Testis (tissue), 3 donors: ENCODE results near the gene SPTBN4. TPM values are rescaled to one million over a fixed set of nuclear protein-coding genes. Genes with fewer than 3 reads are reported as not detected.
"Not testable (repeated sequence)": the region's sequence is repeated elsewhere in the genome, so short reads cannot be mapped to it uniquely, and the experiment has no call there.

ENCODE experiments used
- DNase-seq: peaks from one replicate; pipeline ENCODE4 v3.0.0-alpha.2; 2019
- H3K27ac ChIP-seq, 2 donors: fragments of 200-600 bp; sonication (generic); one replicate each; pipeline ENCODE4 v1.5.1; 2019
- H3K27me3 ChIP-seq: fragments of 200-600 bp; sonication (generic); one replicate; pipeline ENCODE4 v1.5.1; 2019
- H3K36me3 ChIP-seq: fragments of 200-600 bp; sonication (generic); one replicate; pipeline ENCODE4 v1.5.1; 2017; ENCODE audit warnings: low read depth; ENCODE audit errors: missing control alignments
- H3K4me1 ChIP-seq: fragments of 200-600 bp; sonication (generic); one replicate; pipeline ENCODE4 v1.5.1; 2019
- H3K4me3 ChIP-seq, 2 donors: fragments of 200-600 bp; sonication (generic); one replicate each; pipeline ENCODE4 v1.5.1; 2017 to 2019
- H3K9me3 ChIP-seq: fragments of 200-600 bp; sonication (generic); one replicate; pipeline ENCODE4 v1.5.1; 2017
- POLR2A ChIP-seq: fragments of 450-650 bp; IDR thresholded peaks from one replicate; pipeline ENCODE4 v1.6.1; 2017; ENCODE audit warnings: antibody characterized with exemption, mild to moderate bottlenecking, moderate library complexity
- WGBS, 2 donors: methylation state at CpG; one replicate each; pipeline ENCODE4 v1.1.5; 2018; 5-methylcytosine and 5-hydroxymethylcytosine counted together
- intact Hi-C: fragments of 100-400 bp; cut with DNase I; formaldehyde crosslinking; loops from one replicate; pipeline ENCODE4 v1.15.1; 2023; ENCODE audit warnings: low total_unique reads
- polyA plus RNA-seq: library from polyadenylated mRNA; stranded (reverse); fragments of 350-450 nt; fragmentation: Illumina TruSeq; extraction: RNeasy Lipid Tissue Mini Kit (QIAGEN cat#74804); gene quantifications from one replicate; pipeline ENCODE4 v1.2.3, GENCODE V29; 2014; ENCODE audit warnings: low read depth, low replicate concordance; ENCODE audit not compliant: insufficient read depth
- total RNA-seq, 2 donors: library from RNA; depleted of rRNA; stranded (reverse); fragments of >200 nt; gene quantifications; one replicate each; pipeline ENCODE4 v1.2.3, GENCODE V29; 2016
- TF ChIP-seq, protein P1 (sequence below), 3 experiments: fragments of 450-650 bp in 2 of 3; fragments of 200-600 bp in 1 of 3; sonication (generic) in 1 of 3; IDR thresholded peaks; one replicate each; pipeline ENCODE4 v1.5.1; 2016 to 2019; ENCODE audit warnings: antibody characterized with exemption in 3 of 3, mild to moderate bottlenecking in 2 of 3, moderate library complexity in 1 of 3

SPTBN4 gene
- total and polyA plus RNA-seq, 3 donors from 2014 or later: 7.2 to 27.9 (median 18.3) TPM

GRCh38 chr19:40431698-40432097 is 35.1 kb upstream of the SPTBN4 start:
- Histone ChIP-seq H3K4me3 (no peak overlapping the region), H3K4me1 (peaks cover 25% of the 10 kb centered on the region), H3K9me3 (no peaks in the 10 kb centered on the region), H3K27me3 (no peaks in the 10 kb centered on the region), H3K27ac (peak overlapping the region in 1 of 2 donors; percentile 96), H3K36me3 (no peaks in the 10 kb centered on the region)
- intact Hi-C loops: no loop called here
- TF ChIP-seq POLR2A: no peak
- TF ChIP-seq, protein P1, sequence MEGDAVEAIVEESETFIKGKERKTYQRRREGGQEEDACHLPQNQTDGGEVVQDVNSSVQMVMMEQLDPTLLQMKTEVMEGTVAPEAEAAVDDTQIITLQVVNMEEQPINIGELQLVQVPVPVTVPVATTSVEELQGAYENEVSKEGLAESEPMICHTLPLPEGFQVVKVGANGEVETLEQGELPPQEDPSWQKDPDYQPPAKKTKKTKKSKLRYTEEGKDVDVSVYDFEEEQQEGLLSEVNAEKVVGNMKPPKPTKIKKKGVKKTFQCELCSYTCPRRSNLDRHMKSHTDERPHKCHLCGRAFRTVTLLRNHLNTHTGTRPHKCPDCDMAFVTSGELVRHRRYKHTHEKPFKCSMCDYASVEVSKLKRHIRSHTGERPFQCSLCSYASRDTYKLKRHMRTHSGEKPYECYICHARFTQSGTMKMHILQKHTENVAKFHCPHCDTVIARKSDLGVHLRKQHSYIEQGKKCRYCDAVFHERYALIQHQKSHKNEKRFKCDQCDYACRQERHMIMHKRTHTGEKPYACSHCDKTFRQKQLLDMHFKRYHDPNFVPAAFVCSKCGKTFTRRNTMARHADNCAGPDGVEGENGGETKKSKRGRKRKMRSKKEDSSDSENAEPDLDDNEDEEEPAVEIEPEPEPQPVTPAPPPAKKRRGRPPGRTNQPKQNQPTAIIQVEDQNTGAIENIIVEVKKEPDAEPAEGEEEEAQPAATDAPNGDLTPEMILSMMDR (IDR thresholded peaks at IDR 0.05): no peak
- 81 to 83% methylated on average over 3 of the region's 3 CpGs for WGBS, 2 donors
- DNase-seq: no peak

GRCh38 chr19:40432760-40433159 is 34.0 kb upstream of the SPTBN4 start:
- peak overlapping the region; percentile 95 to 96 for H3K27ac ChIP-seq
- intact Hi-C loops, DNase-seq, H3K27me3 ChIP-seq, H3K9me3 ChIP-seq, H3K36me3 ChIP-seq: not testable (repeated sequence)
- peak overlapping the region; percentile 46 to 69 for H3K4me3 ChIP-seq
- peaks cover 25% of the 10 kb centered on the region for H3K4me1 ChIP-seq
- 19 to 23% methylated on average over 7 of the region's 7 CpGs for WGBS, 2 donors

GRCh38 chr19:40433391-40434216 is 33.2 kb upstream of the SPTBN4 start:
- H3K4me3 ChIP-seq: peak overlapping the region; percentile 46 to 69
- peaks cover 25% of the 10 kb centered on the region for H3K4me1 ChIP-seq
- peak; percentile 87 for DNase-seq
- no peaks in the 10 kb centered on the region for H3K27me3 ChIP-seq
- TF ChIP-seq, protein P1 (IDR thresholded peaks at IDR 0.05): no peak
- TF ChIP-seq POLR2A: no peak
- WGBS, 2 donors: 0% methylated on average over 25 to 50 of the region's 50 CpGs
- intact Hi-C loops: no loop called here
- no peaks in the 10 kb centered on the region for H3K36me3 ChIP-seq
- H3K27ac ChIP-seq: peak overlapping the region; percentile 95 to 96
- H3K9me3 ChIP-seq: no peaks in the 10 kb centered on the region

DNA sequence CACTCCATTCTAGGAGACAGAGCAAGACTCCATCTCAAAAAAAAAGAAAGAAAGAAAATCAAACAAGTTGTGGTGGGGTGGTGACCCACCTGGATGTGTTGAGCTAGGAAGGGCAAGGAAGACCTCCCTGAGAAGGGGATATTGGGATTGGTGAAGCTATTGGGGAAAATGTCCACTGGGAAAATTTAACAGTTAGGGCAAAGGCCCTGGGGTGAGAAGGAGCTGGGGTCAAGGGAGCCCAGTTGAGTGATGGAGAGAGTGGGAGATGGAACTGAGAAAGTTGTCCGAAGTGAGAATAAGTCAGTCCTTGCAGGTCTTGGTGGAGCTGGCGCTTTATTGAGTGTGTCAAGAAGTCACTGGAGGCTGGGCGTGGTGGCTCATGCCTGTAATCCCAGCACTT is 28.5 kb upstream of the SPTBN4 start:
- Histone ChIP-seq H3K36me3 (no peaks in the 10 kb centered on the region), H3K4me3 (no peak overlapping the region), H3K27me3 (no peaks in the 10 kb centered on the region), H3K27ac (no peak overlapping the region), H3K4me1 (peaks cover 28% of the 10 kb centered on the region), H3K9me3 (no peaks in the 10 kb centered on the region)
- intact Hi-C loops: no loop called here
- no peak for DNase-seq
- 91 to 92% methylated on average over 3 of the region's 3 CpGs for WGBS, 2 donors
- TF ChIP-seq, protein P1 (IDR thresholded peaks at IDR 0.05): no peak
- no peak for TF ChIP-seq POLR2A

GRCh38 chr19:40441719-40442253 is 25.0 kb upstream of the SPTBN4 start:
- Histone ChIP-seq H3K27ac (peak overlapping the region in 1 of 2 donors; percentile 100), H3K9me3 (no peaks in the 10 kb centered on the region), H3K36me3 (no peaks in the 10 kb centered on the region), H3K4me1 (peaks cover 23% of the 10 kb centered on the region), H3K27me3 (no peaks in the 10 kb centered on the region), H3K4me3 (no peak overlapping the region)
- TF ChIP-seq, protein P1 (IDR thresholded peaks at IDR 0.05): no peak
- no peak for TF ChIP-seq POLR2A
- 49 to 61% methylated on average over 11 of the region's 11 CpGs for WGBS, 2 donors
- DNase-seq: no peak
- intact Hi-C loops: no loop called here
